Measurements from ENCODE around the gene ASB15.

GRCh38 chr7:123641901-123642300, 40.3 kb downstream of the ASB15 start:
- TF ChIP-seq CTCF (IDR thresholded peaks at IDR 0.05) (no peak), POLR2A (IDR thresholded peaks at IDR 0.05) (no peak), EP300 (IDR thresholded peaks at IDR 0.05) (no peak)

Measured in sigmoid colon (tissue), 4 donors.